Progenitor cell of endocrine pancreas (in vitro differentiated cells): ENCODE data around the gene CDS2. TPM values are rescaled to one million over a fixed set of nuclear protein-coding genes. Genes with fewer than 3 reads are reported as not detected.
A peak's percentile ranks its signal among the peaks of the same experiment; 100 is the strongest.

Source experiments
- DNase-seq: peaks from one replicate; pipeline ENCODE4 v3.0.0; 2021; ENCODE audit warnings: low spot score; ENCODE audit not compliant: unreplicated experiment
- H3K27ac Mint-ChIP-seq: 2 replicates; pipeline ENCODE4 v1.8.0; 2021; ENCODE audit warnings: mild to moderate bottlenecking, moderate library complexity, mixed read lengths
- H3K27me3 Mint-ChIP-seq: 2 replicates; pipeline ENCODE4 v1.8.0; 2021; ENCODE audit warnings: mixed read lengths
- H3K36me3 Mint-ChIP-seq: 2 replicates; pipeline ENCODE4 v1.8.0; 2022; ENCODE audit warnings: mixed read lengths; ENCODE audit not compliant: insufficient read depth
- H3K4me1 Mint-ChIP-seq: 2 replicates; pipeline ENCODE4 v1.8.0; 2021; ENCODE audit warnings: low read depth, mixed read lengths
- H3K4me3 Mint-ChIP-seq: 2 replicates; pipeline ENCODE4 v1.8.0; 2021; ENCODE audit warnings: low read depth, mild to moderate bottlenecking, moderate library complexity, mixed read lengths
- H3K9me3 Mint-ChIP-seq: 2 replicates; pipeline ENCODE4 v1.8.0; 2021; ENCODE audit warnings: low read depth, mixed read lengths
- total RNA-seq: library from RNA; stranded (reverse); gene quantifications from 2 replicates; pipeline ENCODE4 v1.2.1, GENCODE V29; 2021
- TF ChIP-seq, protein P1 (sequence below): fragments of 200-600 bp; sonication (generic); IDR thresholded peaks from one replicate; pipeline ENCODE4 v1.5.0; 2021; ENCODE audit warnings: antibody characterized with exemption, mild to moderate bottlenecking; ENCODE audit not compliant: unreplicated experiment

The CDS2 gene
- total RNA-seq, 1 donor from 2014 or later, result 57.5 TPM

DNA sequence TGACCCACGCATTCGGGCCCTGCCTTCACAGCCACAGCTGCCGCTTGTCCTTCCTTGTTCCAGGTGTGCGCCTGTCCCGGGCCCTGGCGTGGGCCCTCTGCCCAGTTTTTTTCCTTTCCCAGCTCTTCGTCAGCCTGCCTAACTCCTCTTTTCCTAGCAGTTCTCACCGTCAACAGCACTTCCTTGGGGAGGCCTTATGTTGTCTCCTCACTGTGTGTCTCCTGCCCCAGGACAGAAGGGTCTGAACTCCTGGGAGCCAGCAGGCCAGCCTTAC is 71.8 kb downstream of the CDS2 start:
- peaks cover 4% of the 10 kb centered on the region for H3K36me3 Mint-ChIP-seq
- peaks cover 3% of the 10 kb centered on the region for H3K4me1 Mint-ChIP-seq
- no peak overlapping the region for H3K4me3 Mint-ChIP-seq
- H3K27me3 Mint-ChIP-seq, result no peaks in the 10 kb centered on the region
- TF ChIP-seq, protein P1, sequence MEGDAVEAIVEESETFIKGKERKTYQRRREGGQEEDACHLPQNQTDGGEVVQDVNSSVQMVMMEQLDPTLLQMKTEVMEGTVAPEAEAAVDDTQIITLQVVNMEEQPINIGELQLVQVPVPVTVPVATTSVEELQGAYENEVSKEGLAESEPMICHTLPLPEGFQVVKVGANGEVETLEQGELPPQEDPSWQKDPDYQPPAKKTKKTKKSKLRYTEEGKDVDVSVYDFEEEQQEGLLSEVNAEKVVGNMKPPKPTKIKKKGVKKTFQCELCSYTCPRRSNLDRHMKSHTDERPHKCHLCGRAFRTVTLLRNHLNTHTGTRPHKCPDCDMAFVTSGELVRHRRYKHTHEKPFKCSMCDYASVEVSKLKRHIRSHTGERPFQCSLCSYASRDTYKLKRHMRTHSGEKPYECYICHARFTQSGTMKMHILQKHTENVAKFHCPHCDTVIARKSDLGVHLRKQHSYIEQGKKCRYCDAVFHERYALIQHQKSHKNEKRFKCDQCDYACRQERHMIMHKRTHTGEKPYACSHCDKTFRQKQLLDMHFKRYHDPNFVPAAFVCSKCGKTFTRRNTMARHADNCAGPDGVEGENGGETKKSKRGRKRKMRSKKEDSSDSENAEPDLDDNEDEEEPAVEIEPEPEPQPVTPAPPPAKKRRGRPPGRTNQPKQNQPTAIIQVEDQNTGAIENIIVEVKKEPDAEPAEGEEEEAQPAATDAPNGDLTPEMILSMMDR, result no peak
- no peaks in the 10 kb centered on the region for H3K9me3 Mint-ChIP-seq
- DNase-seq, result no peak
- H3K27ac Mint-ChIP-seq, result no peak overlapping the region

DNA sequence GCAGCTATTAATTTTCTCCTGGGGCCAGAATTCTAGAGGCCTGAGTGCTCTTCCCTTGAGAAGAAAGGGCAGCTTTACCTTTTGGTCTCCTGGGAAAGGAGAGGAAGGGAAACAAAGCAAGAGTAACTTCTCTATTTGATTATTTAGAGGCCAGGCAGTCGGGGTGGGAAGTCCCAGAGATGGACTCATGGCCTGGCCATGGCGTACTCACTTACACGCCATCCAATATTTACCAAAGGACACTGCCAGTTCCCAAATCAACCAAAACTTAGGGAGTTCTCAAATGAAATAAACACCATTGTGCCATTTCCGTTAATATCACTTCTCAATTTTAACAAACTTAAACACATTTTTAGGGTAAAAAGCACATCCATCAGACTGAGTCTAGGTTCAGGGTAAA is 76.6 kb downstream of the CDS2 start:
- no peak overlapping the region for H3K4me3 Mint-ChIP-seq
- TF ChIP-seq, protein P1, result no peak
- no peak for DNase-seq
- H3K27ac Mint-ChIP-seq, result no peak overlapping the region
- H3K36me3 Mint-ChIP-seq, result peaks cover 2% of the 10 kb centered on the region
- H3K27me3 Mint-ChIP-seq, result no peaks in the 10 kb centered on the region
- no peaks in the 10 kb centered on the region for H3K9me3 Mint-ChIP-seq
- peaks cover 10% of the 10 kb centered on the region for H3K4me1 Mint-ChIP-seq

DNA sequence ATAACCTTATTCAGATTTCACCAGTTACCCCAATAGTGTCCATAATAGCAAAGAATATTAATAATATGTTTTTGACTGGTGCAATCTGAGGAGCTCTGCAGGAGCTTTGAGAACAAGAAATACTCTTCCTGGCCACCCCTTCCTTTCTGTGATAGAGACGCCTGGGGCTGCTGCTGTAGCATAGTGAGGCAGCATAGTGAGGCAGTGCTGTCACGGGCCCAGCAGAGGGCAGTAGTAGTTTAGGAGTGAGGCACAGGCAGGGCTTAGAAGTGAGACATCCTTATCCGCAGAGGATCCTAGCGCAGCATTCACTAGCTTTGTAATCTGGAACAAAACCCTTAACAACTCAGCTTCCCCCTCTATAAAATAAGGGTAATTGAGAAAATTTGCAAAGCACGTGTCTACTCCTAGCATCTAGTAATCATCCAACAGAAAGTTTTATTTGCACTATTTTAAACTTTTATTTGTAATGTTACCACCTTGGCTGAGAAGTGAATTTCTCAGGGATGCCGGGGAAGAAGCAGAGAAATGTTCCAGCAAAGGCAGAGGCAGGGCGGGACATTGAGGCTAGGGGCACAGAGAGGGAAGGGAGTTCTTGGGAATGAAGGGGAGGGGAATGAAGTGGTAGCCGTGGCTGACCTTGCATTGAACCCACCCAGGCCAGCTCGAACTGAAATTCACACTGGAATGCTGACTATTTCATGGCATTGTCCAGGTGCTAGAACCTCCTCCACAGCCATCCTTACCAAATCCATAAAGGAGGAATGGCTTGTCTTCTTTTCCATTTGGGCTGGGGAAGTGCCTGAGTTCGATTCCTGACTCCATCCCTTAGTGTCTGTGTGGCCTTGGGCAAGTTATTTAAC is 78.8 kb downstream of the CDS2 start:
- Mint-ChIP-seq H3K4me1 (peaks cover 10% of the 10 kb centered on the region), H3K27ac (no peak overlapping the region), H3K36me3 (peaks cover 11% of the 10 kb centered on the region), H3K9me3 (peaks cover 6% of the 10 kb centered on the region), H3K27me3 (no peaks in the 10 kb centered on the region), H3K4me3 (no peak overlapping the region)
- peak; percentile 60 for DNase-seq
- TF ChIP-seq, protein P1, result peak; percentile 95

DNA sequence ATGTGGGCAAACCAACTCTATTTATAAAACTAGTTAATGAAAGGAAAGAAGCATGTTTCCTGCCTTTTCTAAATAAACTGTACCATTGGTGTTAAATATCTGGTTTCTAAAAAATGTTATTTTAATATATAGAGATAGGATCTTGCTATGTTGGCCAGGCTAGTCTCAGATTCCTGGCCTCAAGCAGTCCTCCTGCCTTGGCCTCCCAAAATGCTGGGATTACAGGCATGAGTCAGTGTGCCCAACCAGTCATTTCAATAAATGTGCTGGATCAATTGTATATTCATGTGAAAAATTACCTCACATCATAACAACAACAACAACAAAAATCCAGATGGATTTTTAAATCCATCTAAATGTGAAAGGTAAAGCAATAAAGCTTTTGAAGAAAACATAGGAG is 80.3 kb downstream of the CDS2 start:
- H3K9me3 Mint-ChIP-seq, result peaks cover 6% of the 10 kb centered on the region

DNA sequence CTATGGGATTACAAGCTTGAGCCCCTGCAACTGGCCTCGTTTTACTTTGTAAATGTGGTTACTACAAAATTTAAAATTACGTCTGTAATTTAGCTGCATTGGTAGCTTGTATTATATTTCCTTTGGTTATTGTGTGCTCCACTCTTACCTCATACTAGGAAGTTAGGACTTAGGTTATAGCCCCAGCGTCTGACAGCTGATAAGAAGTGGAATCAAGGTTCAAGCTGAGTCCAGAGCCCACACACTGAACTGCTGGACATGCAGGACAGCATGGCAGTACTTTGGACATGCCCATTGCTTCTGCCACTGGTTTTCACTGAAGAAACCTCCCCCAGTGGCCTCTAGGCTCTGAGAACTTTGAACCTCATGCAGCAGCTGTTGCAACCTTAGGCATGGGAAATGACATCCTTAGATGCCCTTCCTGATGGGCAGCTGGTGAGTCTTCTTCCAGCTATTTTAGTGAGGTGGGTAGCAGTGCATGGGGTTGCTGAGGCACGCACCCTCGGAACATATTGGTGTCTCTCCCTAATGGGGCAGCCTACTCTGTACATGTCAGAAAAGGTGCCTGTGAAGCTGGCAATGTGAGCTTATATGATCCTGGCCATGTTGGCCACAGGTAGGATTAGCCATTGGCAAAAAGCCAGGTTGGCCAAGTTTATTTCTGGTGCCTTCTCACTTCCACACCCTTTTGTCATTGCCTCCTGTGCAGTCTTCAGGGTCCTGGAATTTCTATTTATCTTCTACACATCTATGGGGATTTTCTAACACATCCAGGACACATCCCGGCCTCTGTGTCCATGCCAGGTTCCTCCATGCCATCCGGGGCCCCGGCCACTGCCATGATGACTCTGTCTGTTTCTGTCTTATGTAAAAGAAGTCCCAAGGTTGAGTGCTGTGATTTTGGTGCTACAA is 85.3 kb downstream of the CDS2 start:
- TF ChIP-seq, protein P1, result no peak
- peaks cover 6% of the 10 kb centered on the region for H3K9me3 Mint-ChIP-seq
- no peak for DNase-seq
- no peak overlapping the region for H3K4me3 Mint-ChIP-seq
- H3K27me3 Mint-ChIP-seq, result no peaks in the 10 kb centered on the region
- peaks cover 12% of the 10 kb centered on the region for H3K36me3 Mint-ChIP-seq
- no peak overlapping the region for H3K27ac Mint-ChIP-seq
- H3K4me1 Mint-ChIP-seq, result peaks cover 4% of the 10 kb centered on the region

More for the DNA sequence above, 80.3 kb downstream of the CDS2 start:
- no peak for DNase-seq
- Mint-ChIP-seq H3K4me3 (no peak overlapping the region), H3K27me3 (no peaks in the 10 kb centered on the region), H3K27ac (no peak overlapping the region), H3K36me3 (peaks cover 11% of the 10 kb centered on the region), H3K4me1 (peaks cover 9% of the 10 kb centered on the region)
- TF ChIP-seq, protein P1, result no peak
